ENCODE results near the gene RYR2.
A peak's percentile ranks its signal among the peaks of the same experiment; 100 is the strongest.

The RYR2 gene

DNA sequence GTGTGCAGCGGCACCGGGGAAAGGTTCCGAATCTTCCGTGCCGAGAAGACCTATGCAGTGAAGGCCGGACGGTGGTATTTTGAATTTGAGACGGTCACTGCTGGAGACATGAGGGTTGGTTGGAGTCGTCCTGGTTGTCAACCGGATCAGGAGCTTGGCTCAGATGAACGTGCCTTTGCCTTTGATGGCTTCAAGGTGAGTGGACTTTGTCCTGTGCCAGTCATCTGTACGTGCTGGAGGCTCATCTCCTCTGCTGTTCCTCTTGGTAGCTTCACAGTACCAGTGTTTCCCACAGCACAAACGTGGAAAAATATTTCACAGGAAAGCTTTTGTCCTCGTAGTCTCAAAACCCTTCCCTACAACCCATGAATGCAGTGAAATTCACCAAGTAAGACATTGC lies 524.6 kb downstream of the RYR2 start:
- DNase-seq (ENCODE audit: low read depth in 2 of 2) = no peak

- no peak for DNase-seq (ENCODE audit: low read depth in 2 of 2)
These were observed 527.0 kb downstream of the RYR2 start for GRCh38 chr1:237568955-237569354.

- DNase-seq (ENCODE audit: low read depth in 2 of 2) = no peak
These were observed 528.5 kb downstream of the RYR2 start for GRCh38 chr1:237570530-237570929.

GRCh38 chr1:237574536-237574935 lies 532.6 kb downstream of the RYR2 start:
- DNase-seq (ENCODE audit: low read depth in 2 of 2) = no peak

DNA sequence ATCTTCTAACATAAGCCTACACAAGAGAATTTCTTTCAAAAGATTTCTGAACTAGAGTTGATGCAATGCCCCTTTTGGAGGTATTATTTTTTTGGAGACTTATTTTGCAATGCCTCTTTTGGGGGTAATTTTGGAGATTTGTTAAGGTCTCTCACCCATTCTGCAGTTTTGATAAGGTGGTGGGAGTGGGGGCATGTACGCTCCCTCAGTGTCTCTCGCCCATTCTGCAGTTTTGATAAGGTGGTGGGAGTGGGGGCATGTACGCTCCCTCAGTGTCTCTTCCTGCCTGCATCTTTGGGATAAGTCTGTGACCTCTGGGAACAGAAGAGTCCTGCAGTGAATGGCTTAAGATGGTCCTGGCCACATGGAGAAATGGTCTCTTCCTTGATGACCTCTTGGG lies 536.6 kb downstream of the RYR2 start:
- DNase-seq (ENCODE audit: low read depth in 2 of 2) = no peak

DNA sequence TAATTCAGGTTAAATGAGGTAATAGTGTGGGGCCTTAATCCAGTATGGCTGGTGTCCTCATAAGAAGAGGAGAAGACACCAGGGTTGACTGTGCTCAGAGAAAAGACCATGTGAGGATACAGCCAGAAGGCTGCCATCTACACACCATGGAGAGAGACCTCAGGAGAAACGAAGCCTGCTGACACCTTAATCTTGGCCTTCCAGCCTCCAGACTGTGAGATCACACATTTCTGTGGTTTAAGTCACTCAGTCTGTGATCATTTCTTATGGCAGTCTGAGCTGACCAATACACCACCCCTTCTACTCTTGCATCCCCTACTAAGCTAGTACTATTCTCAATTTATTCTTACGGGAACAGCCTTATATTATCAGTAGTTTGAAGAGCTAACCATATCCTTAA lies 538.7 kb downstream of the RYR2 start:
- DNase-seq (ENCODE audit: low read depth in 2 of 2) = no peak

GRCh38 chr1:237583270-237583669 lies 541.3 kb downstream of the RYR2 start:
- no peak for DNase-seq (ENCODE audit: low read depth in 2 of 2)

GRCh38 chr1:237583756-237584155 lies 541.8 kb downstream of the RYR2 start:
- DNase-seq (ENCODE audit: low read depth in 2 of 2) = no peak

DNA sequence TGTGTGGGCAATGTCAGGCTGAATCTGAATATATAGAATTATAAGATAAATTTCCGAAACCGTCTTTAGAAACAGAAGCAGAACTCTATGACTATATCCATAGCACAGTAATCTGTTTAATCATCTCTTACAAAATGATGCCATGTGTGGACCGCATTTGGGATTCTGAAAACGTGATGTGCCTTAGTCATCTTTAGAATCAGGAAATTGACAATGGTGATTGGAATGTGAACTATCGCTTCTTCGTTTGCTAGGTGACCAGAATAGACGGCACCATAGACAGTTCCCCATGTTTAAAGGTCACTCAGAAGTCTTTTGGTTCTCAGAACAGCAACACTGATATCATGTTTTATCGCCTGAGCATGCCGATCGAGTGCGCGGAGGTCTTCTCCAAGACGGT lies 548.4 kb downstream of the RYR2 start:
- DNase-seq (ENCODE audit: low read depth in 2 of 2) = peak; percentile 1 to 2

DNA sequence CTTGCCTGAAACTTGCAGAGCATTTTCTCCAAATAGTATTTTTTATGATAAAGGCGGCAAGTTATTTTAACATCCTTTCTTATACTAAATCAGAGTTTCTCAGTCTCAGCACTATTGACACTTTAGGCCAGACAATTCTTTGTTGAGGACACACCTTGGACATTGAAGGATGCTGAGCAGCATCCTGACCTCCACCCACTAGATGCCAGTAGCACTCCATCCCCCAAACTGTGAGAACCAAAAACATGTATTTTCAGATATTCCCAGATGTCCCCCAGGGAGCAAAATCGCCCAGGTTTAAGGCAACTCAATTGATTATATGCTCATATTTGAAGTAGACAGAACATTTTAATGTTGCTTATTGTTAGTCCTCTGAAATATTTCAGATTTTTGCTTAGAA lies 549.4 kb downstream of the RYR2 start:
- no peak for DNase-seq (ENCODE audit: low read depth in 2 of 2)

DNA sequence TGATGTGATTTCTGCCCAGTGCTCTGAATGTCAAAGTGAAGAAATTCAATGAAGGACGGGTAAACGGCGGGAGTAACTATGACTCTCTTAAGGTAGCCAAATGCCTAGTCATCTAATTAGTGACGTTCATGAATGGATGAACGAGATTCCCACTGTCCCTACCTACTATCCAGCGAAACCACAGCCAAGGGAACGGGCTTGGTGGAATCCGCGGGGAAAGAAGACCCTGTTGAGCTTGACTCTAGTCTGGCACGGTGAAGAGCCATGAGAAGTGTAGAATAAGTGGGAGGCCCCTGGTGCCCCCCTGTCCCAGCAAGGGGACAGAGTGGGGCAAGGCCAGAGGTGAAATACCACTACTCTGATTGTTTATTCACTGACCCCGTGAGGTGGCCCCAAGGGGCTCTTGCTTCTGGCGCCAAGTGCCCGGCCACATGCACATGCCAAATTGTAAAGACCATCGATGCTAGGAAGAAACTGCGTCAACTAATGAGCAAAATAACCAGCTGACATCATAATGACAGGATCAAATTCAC lies 561.1 kb downstream of the RYR2 start:
- DNase-seq (ENCODE audit: low read depth in 2 of 2) = peak; percentile 2 to 15

DNA sequence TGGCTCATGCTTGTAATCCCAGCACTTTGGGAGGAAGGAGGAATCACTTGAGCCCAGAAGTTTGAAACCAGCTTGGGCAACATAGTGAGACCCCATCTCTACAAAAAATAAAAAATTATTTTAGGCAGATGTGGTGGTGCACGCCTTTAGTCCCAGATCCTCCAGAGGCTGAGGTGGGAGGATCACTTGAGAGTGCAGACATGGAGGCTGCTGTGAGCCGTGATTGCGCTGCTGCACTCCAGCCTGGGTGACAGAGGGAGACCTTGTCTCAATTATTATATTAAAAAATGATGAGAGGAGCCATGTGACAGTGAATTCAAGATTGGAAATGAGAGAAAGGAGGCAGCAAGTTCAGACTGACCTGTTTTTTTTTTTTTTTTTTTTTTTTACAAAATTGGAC lies 566.4 kb downstream of the RYR2 start:
- DNase-seq (ENCODE audit: low read depth in 2 of 2) = no peak

GRCh38 chr1:237610157-237610556 lies 568.2 kb downstream of the RYR2 start:
- DNase-seq (ENCODE audit: low read depth in 2 of 2) = no peak

DNA sequence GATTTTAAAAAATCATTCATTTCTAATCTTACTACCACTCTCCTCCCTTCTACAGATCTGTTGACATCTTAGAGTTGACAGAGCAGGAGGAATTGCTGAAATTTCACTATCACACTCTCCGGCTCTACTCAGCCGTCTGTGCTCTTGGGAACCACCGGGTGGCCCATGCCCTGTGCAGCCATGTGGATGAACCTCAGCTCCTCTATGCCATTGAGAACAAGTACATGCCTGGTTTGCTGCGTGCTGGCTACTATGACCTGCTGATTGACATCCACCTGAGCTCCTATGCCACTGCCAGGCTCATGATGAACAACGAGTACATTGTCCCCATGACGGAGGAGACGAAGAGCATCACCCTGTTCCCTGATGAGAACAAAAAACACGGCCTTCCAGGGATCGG lies 572.0 kb downstream of the RYR2 start:
- no peak for DNase-seq (ENCODE audit: low read depth in 2 of 2)

DNA sequence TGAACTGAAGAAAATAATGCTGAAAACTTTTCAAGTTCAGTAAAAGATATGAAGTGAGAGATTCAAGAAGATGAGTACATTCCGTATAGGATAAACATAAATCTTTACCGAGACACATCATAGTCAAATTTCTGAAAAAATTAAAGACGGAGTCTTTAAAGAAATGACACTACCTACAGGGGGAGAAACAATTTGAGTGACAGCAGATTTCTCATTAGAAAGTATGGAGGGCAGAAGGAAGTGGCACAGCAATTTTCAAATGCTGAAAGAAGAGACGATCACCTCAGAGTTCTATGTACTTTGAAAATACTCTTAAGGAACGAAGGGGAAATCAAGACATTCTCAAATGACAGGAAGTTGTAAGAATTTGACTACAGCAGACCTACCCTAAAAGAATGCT lies 577.6 kb downstream of the RYR2 start:
- DNase-seq (ENCODE audit: low read depth in 2 of 2) = no peak

DNA sequence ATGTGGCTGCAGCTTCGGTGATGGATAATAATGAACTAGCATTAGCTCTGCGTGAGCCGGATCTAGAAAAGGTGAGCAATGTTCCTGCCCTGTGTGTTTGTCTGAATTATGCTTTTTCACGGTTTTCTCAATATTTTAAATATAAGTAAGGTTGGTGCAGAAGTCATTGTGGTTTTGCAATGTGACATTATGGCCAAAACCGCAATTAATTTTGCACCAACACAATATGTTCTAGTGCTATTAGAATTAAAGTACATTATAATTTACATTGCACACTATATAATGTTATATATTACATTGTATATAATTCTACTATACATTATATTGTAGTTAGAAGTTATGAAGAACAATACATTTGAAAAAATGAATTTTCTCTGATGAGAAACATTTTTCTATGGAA lies 592.9 kb downstream of the RYR2 start:
- DNase-seq (ENCODE audit: low read depth in 2 of 2) = no peak

- DNase-seq (ENCODE audit: low read depth in 2 of 2) = no peak
These were observed 596.6 kb downstream of the RYR2 start for GRCh38 chr1:237638555-237638954.

DNA sequence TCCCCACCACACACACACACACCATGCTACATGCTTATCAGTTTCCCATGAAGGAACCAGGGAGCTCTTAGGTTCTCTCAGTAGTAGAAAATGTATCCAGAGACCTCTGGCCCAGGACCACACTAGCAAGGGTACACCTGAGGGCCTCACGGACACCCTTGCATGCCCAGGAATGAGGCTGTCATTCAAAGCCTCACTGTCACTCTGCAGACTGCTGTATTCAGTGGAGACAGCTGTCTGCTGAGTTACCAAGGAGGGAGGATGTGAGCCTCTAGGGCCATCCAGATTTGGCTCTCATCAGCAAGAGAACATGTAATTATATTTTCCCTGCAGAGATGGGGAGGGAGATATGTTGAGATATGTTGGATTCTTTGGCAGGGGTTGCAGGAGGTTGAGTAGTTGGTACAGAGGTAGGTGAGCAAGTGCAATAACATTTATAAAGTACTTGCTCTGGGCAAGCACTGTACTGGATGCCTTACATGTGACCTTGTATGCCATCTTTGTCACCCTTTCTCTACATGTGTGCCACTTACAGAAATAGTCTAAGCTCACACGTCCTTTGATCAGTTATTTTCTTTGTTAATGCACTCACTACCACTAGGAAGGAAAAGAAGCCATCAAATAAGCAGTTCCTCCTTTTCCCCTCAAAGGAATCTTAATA lies 598.2 kb downstream of the RYR2 start:
- no peak for DNase-seq (ENCODE audit: low read depth in 2 of 2)

DNA sequence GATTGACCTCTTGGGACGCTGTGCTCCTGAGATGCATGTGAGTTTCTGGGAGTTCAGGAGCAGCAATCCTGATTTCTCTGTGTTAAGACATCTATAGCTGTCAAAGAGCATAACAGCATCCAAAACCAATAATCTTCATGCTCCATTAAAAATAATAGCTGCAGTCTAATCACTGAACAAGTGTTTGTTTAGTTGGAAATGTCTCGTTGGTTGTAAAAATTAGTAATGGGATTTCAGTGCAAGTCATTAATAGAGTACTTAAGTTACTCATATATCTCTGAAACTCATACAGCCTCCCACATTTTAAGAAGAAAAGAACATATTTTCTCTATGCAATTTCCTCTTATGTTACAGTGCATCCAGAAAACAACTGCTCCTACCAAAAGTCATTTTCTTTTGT lies 599.0 kb downstream of the RYR2 start:
- DNase-seq (ENCODE audit: low read depth in 2 of 2) = no peak

DNA sequence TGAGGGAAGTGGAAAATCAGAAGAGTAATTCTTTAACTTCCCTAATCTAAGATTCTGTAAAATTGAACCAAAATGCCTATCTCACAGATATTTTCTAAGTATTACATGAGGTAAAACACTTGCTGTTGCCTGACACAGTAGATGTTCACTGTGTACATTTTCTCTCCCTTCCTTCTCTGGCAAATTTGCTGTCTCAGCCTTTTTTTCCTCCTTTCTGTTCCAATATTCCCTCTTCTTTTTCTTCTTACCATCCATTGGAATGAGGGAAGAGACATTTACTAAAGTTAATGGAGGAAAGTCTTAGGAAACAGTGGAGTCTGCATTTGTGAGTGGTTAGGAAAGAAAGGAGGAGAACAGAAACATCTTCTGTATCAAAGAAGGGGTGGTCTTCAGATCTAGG lies 608.8 kb downstream of the RYR2 start:
- no peak for DNase-seq (ENCODE audit: low read depth in 2 of 2)

- no peak for DNase-seq (ENCODE audit: low read depth in 2 of 2)
These were observed 613.8 kb downstream of the RYR2 start for GRCh38 chr1:237655778-237656177.

DNA sequence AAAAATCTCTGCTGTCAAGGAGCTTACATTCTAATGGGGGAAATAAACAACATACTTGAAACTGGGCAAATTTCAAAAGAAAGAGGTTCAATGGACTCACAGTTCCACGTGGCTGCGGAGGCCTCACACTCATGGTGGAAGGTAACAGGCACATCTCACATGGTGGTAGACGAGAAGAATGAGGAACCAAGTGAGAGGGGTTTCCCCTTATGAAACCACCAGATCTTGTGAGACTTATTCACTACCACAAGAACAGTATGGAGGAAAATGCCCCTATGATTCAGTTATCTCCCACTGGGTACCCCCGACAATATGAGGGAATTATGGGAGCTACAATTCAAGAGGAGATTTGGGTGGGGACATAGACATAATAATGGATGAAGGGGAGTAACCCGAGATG lies 622.4 kb downstream of the RYR2 start:
- no peak for DNase-seq (ENCODE audit: low read depth in 2 of 2)

- DNase-seq (ENCODE audit: low read depth in 2 of 2) = no peak
These were observed 628.3 kb downstream of the RYR2 start for GRCh38 chr1:237670302-237670701.

- no peak for DNase-seq (ENCODE audit: low read depth in 2 of 2)
These were observed 629.3 kb downstream of the RYR2 start for GRCh38 chr1:237671262-237671661.
